HL-60 (cell line): ENCODE measurements around the gene MOB3A.

Experiments used
- DNase-seq, 2 experiments: peaks; one replicate each; pipeline ENCODE4 v3.0.0-alpha.2; 2010 to 2020; ENCODE audit warnings: low read depth in 1 of 2, low spot score in 1 of 2
- H3K27ac ChIP-seq: fragments of 250-450 bp; sonication (Bioruptor Pico); replicated peaks from 2 replicates; pipeline ENCODE4 v1.5.1; 2020; ENCODE audit warnings: mild to moderate bottlenecking, moderate library complexity
- H3K27me3 ChIP-seq: fragments of 250-450 bp; sonication (Bioruptor Pico); 2 replicates; pipeline ENCODE4 v1.5.1; 2021; ENCODE audit warnings: mild to moderate bottlenecking, moderate library complexity; ENCODE audit not compliant: insufficient read depth, poor library complexity, severe bottlenecking
- H3K4me3 ChIP-seq: replicated peaks from 2 replicates; pipeline ENCODE4 v1.5.1; 2011; ENCODE audit warnings: mild to moderate bottlenecking, control low read depth, low read length; ENCODE audit not compliant: insufficient read depth
- CTCF ChIP-seq: IDR thresholded peaks from one replicate; pipeline ENCODE4 v1.5.1; 2011; ENCODE audit warnings: low read length, control low read depth, inconsistent platforms; ENCODE audit not compliant: insufficient read depth
- GABPA ChIP-seq: IDR thresholded peaks from 2 replicates; pipeline ENCODE4 v1.6.1; 2012; ENCODE audit warnings: low read depth
- POLR2AphosphoS5 ChIP-seq: IDR thresholded peaks from 2 replicates; pipeline ENCODE4 v1.6.1; 2012; ENCODE audit warnings: low read depth
- REST ChIP-seq: IDR thresholded peaks from 2 replicates; pipeline ENCODE4 v1.6.1; 2012; ENCODE audit warnings: low read depth; ENCODE audit not compliant: insufficient replicate concordance
- SPI1 ChIP-seq: IDR thresholded peaks from 2 replicates; pipeline ENCODE4 v1.6.1; 2012; ENCODE audit warnings: low read depth, mild to moderate bottlenecking, borderline replicate concordance

MOB3A gene

GRCh38 chr19:2043961-2044708, 52.0 kb downstream of the MOB3A start:
- DNase-seq: peak in 1 of 2 experiments; percentile 29
- TF ChIP-seq SPI1 (no peak), CTCF (no peak), GABPA (no peak), POLR2AphosphoS5 (no peak), REST (no peak)
- Histone ChIP-seq H3K4me3 (no peak overlapping the region), H3K27me3 (no peaks in the 10 kb centered on the region), H3K27ac (no peak overlapping the region)

- no peak for TF ChIP-seq GABPA
- no peaks in the 10 kb centered on the region for H3K27me3 ChIP-seq
- H3K27ac ChIP-seq: no peak overlapping the region; the same call in 1 of the 2 replicates
- DNase-seq: peak in 1 of 2 experiments; percentile 28
- no peak overlapping the region for H3K4me3 ChIP-seq
Measured at GRCh38 chr19:2043251-2043641, 52.9 kb downstream of the MOB3A start.

GRCh38 chr19:2042485-2043250, 53.5 kb downstream of the MOB3A start:
- Histone ChIP-seq H3K27me3 (no peaks in the 10 kb centered on the region), H3K4me3 (no peak overlapping the region), H3K27ac (peak overlapping the region; percentile 71)
- no peak for TF ChIP-seq SPI1
- no peak for TF ChIP-seq GABPA
- no peak for TF ChIP-seq REST
- no peak for TF ChIP-seq CTCF
- DNase-seq: peak in 1 of 2 experiments; percentile 38

GRCh38 chr19:2041683-2042484, 54.2 kb downstream of the MOB3A start:
- Histone ChIP-seq H3K4me3 (peak overlapping the region; percentile 18), H3K27ac (peak overlapping the region; percentile 71), H3K27me3 (no peaks in the 10 kb centered on the region)
- no peak for TF ChIP-seq SPI1
- no peak for TF ChIP-seq CTCF
- no peak for TF ChIP-seq GABPA
- peak; percentile 36 for TF ChIP-seq POLR2AphosphoS5
- DNase-seq: peak; percentile 88 to 98
